ENCODE measurements around the gene FKBP6.
"Not testable (repeated sequence)": the region's sequence is repeated elsewhere in the genome, so short reads cannot be mapped to it uniquely, and the experiment has no call there.

Gene FKBP6

DNA sequence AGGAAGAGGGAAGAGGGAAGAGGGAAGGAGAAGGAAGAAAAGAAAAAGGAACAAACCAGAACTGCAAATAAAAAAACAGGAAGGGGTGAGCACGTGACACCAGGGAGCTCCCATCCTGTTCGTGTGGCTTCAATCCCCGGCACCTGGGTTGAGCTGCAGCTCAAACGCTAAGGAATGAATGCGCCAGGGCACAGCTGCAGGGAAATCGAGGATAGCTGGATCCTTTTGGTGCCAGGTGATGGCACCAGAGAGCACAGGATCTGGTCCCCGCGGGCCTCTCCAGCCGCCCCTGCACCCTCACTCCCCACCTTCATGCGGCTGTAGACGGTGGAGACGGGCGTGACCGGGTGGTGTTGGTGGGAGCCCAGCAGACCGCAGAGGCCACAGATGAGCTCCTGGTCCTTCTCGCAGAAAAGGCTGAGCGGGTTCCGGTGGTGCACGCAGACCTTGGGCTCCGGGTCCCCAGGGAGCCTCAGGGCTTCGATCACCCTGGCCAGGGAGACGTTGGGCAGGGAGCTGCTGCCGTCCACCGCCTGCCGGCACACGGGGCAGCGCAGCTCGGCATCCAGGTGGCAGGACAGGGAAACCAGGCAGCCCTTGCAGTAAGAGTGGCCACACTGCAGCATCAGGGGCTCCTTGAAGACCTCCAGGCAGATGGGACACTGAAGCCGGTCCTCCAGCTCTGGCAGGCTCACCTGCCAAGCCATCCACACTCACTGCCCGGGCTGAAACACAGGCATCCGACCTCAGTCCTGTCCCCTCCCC, 3.7 kb upstream of the FKBP6 start:
- DNase-seq (ENCODE audit: low read depth in 2 of 2): peak; percentile 24 to 41

DNA sequence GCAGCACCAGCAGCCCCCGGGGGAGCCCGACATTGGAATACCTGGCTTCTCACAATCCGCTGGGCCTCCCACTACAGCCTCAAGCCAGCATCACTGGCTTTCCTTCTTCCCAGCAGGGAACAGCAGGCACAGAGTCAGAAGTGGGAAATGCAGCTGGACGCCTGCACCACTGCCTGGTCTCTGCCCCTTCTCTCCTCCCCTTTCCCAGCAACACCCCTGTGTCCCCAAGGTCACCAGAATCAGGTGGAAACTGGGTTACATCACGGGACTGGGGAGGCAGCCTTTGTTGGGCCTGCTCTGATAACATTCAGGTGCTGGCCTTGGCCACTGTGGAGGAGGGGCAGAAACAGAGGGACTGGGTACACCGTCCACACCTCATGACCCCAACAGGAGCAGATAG, 2.5 kb upstream of the FKBP6 start:
- not testable (repeated sequence) for DNase-seq (ENCODE audit: low read depth in 2 of 2)

DNA sequence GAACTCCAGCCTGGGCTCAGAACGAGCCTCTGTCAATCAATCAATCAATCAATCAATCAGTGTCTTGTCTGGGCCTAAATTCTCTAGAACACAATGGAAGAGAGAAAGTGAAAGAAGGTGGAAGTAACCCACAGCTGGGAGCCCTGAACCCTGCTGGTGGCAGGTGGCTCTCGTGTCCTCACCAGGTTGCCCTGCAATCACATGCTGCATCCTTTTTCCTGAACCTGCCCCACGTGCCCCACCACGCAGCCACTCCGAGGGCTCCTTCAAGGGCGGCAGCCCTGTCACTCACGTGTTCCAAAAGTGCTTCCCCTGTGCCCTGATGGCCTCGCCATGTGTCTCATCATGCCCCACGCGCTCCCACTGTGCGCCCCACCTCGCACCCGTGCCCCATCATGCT, 512 bp upstream of the FKBP6 start:
- not testable (repeated sequence) for DNase-seq (ENCODE audit: low read depth in 2 of 2)

DNA sequence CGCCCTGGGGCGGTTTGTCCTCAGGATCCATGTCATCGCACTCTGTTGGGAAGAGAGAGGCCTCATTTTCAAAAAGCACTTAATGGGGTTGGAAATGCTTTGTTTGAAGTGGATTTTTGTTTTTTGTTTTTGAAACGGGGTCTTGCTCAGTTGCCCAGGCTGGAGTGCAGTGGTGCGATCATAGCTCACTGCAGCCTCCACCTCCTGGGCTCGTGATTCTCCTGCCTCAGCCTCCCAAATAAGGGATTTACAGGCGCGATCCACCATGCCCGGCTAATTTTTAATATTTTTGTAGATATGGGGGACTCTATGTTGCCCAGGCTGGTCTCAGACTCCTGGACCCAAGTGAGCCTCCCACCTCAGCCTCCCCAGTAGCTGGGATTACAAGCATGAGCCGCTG, 735 bp downstream of the FKBP6 start:
- no peak for DNase-seq (ENCODE audit: low read depth in 2 of 2)

DNA sequence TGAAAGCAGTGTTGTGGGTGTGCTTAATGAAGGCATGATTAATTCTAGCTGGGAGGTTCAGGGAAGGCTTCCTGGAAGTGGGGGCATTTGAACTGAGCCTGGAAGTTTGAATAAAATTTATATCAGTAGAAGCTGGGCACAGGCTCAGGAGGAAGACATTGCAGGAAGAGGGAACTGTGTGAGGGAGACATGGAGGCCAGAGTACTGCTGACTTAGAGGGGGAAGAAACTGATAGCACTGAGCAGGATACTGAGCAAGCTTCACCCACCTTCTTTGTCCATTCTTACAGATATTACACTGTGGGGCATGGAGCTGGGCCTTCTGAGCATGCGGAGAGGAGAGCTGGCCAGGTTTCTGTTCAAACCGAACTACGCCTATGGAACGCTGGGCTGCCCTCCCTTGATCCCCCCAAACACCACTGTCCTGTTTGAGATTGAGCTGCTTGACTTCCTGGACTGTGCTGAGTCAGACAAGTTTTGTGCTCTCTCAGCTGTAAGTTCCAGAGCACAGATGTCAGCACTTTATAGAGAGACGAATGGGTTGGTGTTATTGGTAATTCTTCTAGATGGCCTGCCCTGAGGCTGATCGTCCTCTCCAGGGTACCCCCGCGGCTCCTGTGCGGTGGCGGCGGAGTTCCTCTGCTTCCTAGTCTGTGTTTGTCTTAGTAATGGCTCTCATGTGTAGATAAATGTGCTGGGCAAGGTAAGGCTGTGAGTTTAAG, 2.1 kb downstream of the FKBP6 start:
- DNase-seq (ENCODE audit: low read depth in 2 of 2): no peak

DNA sequence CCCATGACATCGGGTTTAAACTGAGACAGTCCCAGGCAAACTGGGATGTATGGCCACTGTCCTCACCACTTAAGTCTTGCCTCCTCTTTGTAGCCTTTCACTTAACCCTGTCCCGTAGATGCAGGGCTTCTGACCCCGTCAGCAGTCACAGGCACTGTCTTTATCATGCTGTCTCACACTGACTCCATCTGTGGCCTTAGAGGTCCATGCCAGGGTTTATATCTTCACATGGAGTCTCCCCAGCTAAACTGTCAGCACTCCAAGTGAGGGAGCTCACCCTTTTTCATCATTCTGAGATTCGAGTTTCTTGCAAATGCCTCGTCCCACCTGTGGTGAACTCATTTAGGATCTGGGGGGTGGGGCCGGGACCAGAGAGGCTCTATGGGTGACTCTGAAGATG, 2.8 kb downstream of the FKBP6 start:
- no peak for DNase-seq (ENCODE audit: low read depth in 2 of 2)

DNA sequence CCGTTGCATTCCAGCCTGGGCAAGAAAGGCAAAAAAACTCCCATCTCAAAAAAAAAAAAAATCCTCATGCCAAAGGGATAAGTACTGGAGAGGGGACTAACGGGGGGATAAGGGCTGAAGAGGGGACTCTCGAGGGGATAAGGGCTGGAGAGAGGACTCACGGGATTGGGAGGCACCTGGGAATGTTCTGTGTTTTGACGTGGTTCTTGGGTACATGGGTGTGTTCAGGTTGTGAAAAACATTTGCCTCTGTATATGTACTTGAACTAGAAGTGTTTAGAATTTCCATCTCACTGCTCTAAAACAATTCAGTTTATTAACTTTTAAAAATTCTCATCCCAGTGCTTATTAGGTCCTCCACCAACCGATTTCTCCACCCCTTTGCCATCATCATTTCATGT, 4.5 kb downstream of the FKBP6 start:
- DNase-seq (ENCODE audit: low read depth in 2 of 2): no peak

DNA sequence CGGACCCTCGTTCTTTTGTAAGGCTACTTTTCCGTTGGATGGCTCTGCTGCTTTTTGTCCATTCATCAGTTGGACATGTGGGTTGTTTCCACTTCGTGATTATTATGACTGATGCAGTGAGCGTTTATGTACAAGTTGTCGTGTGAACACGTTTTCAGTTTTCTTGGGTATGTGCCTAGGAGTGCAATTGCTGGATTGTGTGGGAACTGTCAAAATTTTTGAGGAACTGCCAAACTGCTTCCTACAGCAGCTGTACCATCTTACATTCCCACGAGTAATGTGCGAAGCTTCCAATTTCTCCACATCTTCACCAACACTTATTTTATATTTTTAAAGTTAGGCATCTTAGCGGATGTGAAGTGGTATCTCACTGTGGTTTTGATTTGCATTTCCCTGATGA, 10.4 kb downstream of the FKBP6 start:
- DNase-seq (ENCODE audit: low read depth in 2 of 2): no peak

DNA sequence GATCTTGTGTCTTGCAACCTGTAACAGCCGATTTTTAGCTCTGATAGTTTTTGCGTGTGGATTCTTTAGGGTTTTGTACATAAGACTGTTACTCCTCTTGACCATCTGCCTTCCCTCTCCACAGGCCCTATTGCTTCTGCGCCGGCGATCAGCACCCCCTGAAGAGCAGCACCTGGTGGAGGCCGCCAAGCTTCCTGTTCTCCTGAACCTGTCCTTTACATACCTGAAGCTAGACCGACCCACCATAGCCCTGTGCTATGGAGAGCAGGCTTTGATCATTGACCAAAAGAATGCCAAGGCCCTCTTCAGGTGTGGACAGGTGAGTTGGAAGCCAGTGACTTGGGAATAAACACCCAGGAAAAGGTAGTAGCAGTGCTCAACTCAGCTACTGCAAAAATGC, 12.6 kb downstream of the FKBP6 start:
- no peak for DNase-seq (ENCODE audit: low read depth in 2 of 2)

DNA sequence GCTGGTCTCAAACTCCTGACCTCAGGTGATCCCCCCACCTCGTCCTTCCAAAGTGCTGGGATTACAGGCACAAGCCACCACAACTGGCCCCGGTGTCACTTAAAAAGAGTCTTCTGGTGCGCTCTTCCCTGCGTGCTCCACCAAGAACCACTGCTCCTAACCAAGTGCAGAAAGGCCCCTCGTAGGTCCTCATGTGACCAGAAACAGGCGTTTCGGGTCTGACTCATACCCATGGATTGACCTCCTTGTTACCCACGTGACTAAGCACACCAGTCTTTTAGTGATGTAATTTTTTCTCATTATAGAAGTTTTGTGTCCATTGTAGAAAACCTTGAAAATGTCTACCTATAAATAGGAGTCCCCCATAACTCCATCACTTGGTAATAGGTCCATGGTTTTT, 13.9 kb downstream of the FKBP6 start:
- peak in 1 of 2 donors; percentile 8 for DNase-seq (ENCODE audit: low read depth in 2 of 2)

DNA sequence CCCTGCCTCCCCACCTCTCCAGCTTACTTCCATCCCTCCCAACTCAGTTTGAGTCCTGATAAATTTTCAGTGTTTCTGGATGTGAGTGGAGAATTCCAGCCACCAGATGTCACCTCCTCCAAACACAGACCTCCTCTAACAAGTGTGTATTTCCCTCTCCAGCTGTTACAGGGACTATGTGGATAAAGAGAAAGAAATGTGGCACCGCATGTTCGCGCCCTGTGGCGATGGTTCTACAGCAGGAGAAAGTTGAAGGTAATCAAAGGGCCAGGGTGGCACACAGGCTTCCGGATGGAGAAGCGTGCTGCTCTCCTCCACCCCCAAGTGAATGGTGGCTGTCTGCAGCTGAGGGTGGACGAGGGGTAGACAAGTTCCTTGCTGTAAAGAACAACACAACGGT, 14.7 kb downstream of the FKBP6 start:
- no peak for DNase-seq (ENCODE audit: low read depth in 2 of 2)

DNA sequence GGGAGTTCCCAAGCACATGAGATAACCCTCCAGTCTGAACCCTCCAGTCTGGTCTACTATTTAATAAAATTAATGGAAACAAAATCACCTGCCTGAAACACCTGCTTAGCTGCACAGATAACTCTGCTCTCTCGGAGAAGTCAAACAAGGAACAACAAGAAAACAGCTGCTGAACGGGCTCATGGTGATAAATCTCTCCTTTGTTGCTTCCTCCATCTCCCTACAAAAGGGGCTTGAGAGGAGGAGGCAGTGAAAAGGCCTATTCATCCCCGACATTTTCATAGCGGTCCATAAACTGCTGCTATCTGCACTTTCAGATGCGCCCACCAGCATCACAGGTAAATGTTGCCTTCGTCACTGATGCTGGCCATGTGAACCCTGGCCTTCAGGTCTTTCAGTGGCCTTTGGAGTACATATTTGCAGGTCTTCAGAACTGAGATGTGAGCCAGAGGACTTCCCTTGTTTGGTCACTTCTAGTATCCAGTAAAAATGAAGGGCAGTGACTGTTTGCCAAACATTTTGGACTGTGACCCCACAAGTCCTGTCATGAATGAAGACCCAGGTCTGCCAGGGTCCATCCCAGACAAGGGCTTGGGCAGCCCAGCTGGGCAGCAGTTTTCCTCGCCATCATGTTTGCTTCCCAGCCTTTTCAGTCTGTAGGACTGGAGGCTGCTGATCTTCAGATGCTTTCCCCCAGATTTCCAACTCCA, 15.9 kb downstream of the FKBP6 start:
- DNase-seq (ENCODE audit: low read depth in 2 of 2): no peak

DNA sequence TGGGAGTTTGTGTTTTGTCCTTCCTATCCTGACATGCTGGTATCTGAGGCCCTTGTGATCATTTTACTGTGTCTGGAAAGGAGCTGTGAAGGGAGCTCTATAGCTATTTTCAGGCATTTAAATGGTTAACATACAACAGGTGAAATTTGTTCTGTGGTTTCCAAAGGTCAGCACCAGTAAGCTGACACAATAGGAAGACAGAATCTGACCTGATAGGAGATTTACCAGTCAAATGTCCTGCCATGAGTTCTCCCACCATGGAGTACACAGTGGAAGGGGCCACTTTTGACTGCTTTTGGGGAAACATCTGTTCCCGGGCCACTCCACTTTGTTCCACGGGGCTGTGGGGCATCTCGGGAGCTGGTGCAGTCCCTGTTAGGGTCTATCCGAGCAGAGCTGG, 17.6 kb downstream of the FKBP6 start:
- no peak for DNase-seq (ENCODE audit: low read depth in 2 of 2)

DNA sequence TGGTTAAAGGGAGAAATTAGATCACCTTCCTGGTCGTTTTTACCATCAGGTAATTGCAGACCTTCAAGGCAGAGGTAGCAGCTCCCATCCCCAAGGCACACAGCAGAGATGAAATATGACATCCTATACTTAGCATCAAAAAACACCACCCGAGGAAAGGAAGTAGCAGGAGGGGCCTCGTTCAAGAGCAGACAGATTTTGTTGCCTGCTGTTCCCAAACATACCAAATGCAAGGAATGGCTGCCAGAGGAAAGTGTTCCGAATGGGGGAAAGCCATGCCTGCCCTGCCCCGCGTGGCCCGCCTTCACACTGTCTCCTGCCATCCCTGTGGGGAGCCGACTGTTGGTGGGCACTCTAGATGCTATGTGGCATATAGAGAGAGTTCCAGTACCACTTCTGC, 18.0 kb downstream of the FKBP6 start:
- DNase-seq (ENCODE audit: low read depth in 2 of 2): no peak

DNA sequence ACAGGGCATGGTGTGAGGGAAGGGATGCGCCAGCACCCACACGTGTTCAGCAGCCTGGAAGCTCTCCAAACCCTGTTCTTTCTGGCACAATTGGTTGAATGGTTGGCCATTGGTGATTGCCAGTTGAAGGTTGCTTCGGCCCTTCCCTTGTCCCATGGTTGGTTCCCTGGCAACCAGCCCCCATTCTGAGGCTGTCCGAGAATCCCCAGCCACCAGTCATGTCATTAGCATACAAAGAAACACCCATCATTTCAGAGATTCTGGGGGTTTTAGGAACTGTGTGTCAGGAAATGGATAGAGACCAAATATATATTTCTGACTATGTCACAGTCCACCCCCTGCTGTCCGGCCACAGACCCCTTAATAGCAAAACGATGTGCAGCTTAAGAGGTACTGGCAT, 21.8 kb downstream of the FKBP6 start:
- DNase-seq (ENCODE audit: low read depth in 2 of 2): no peak

DNA sequence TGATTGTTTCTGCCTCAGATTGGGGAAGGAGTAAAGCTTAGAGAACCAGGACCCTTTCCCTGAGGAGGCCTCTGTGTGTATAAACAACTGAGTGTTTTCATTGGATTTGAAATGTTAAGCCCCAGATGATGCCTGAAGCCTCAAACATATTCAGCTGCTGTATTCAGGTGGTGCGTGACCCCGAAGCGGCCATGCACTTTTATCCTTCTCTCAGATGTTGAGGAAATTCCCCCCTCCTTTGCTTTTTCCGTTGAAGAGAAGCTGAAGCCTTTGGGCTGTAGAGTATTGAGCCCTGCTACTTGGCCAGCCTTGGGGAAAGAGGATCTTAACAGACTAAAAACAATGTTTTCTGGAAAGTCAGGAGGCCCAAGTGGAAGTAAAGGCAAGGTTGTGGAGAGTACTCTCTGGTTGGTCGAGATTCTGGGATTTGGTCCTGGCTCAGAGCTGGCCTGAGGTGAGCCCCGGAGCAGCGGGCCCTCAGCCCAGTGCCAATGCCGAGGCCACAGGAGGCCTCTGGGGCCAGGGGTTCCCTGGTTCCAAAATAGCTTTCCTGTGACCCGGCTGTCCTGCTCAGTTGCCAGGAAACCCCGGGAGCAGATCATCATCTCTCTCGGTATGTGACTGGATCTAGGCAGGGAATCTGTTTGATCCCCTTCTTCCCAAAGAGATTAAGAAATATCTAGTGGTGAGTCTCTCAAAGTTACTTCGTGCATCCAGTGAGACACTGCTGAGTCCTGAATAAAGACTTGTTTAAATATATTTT, 22.5 kb downstream of the FKBP6 start:
- no peak for DNase-seq (ENCODE audit: low read depth in 2 of 2)

DNA sequence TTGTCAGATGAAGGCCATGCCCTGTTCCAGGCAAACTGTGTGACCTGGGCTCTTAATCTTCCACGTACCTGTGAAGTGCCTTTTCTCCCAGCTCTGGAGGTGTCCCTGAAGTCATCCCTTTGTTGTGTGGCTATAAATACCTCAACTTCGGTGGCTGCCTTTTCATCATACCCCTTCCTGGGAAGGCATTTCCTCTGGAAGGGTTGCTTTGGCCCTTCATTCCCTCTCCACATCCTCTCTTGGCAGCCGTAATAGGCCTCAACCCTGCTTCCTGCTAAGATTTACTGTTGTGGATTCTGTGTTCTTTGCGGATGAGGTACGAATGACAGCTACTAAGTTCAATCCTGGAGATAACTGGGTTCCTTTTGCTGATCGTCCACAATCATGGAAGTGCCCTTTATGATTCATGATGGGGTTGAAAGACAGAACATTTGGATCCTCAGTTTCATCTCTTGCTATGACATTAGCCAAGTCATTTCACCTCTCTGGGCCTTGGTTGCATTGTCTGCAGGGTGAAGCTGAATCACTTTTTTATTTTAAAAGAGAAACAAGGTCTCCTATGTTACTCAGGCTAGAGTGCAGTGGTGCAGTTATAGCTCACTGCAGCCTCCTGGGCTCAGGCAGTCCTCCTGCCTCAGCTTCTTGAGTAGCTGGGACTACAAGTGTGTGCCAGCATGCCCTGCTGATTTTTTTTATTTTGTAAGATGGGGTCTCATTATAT, 23.6 kb downstream of the FKBP6 start:
- no peak for DNase-seq (ENCODE audit: low read depth in 2 of 2)

DNA sequence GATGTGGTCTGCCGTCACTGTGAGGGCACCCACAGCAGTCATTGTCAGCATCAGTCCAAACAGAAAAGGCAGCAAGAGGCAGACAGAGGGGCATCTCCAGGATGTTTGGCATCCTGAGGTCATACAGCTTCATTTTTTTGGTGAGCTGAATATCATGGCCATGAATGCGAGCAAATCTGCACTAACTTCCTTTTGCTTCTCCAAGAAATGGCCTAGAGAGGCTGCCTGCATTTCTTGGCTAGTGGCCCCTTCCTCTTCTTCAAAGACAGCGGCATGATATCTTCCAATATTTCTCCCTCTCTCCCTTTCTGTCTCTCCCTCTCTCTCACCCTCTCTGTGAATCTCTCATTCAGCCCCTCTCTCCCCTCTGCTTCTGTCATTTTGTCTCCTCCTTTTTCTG, 24.8 kb downstream of the FKBP6 start:
- no peak for DNase-seq (ENCODE audit: low read depth in 2 of 2)

DNA sequence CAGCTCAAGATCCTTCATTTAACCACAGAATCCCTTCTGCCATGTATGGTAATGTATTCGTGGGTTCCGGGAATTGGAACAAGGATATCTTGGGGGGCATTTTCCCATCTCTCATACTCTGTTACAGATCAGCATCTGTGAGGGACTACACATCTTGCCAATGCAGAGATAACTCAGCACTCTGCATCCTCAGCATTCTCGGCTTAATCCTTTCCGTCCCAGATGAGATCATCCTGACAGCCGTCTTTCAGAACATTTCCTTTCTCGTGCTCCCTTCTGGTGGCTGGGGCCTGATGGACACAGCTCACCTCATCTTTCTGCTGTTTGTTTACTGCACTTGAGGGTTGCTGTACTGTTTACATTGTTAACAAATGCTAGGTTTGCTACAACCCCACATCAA, 25.3 kb downstream of the FKBP6 start:
- no peak for DNase-seq (ENCODE audit: low read depth in 2 of 2)

DNA sequence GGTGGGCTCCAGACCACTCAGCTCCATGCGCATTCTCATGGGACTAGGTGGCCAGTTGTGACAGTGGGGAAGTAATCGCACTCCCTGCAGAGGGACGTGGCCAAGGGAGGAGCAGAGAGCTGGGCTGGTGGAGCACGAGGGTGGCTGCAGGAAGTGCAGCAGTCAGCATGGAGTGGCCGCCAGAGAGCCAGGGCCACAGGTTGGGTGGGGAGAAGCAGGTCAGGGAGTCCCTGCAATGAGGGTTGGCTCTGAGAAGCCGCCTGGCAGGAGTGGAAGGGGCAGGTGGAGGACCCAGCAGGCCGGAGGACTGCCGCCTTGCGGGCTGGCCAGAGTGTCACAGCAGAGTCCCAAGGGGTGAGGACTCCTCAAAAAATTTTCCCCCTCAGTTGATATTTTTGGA, 26.2 kb downstream of the FKBP6 start:
- no peak for DNase-seq (ENCODE audit: low read depth in 2 of 2)

DNA sequence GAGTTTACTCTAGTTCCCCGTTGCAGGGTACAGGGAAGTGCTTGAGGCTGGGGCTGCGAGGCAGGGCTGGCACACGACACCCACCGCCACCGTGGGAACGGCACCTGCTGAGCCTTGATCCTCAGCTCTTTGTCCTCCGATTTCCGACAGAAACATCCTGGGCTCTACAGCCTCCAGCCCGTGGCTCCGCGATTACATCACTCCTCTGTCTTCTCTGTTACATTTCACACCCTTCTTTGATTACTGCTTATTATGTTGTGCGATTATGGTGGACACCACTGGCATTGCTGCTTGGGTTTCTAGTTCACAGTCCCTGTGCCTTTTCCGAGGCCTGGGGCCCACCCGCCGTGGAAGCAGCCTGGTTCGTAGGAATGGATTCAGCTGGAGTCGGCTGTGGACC, 26.9 kb downstream of the FKBP6 start:
- DNase-seq (ENCODE audit: low read depth in 2 of 2): no peak

DNA sequence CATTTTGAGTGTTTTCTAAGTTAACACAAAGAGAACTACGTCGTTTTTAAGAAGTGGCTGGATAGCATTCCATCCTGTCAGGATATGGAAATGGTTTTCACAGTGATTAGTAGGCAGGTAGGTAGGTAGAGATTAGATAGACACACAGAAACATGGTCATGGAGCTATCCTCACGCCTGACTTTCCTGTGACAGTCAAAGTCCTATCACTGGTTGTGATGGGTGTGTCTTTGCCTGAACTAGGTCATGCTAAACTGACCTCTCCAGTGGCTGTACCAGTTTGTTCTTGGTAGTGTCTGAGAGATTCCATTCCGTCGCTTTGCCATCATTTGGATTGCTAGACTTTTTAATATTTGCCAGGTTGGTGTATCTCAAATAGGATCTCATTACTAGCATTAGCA, 28.2 kb downstream of the FKBP6 start:
- DNase-seq (ENCODE audit: low read depth in 2 of 2): no peak
